Stimulated activated memory B cell treated with anti-CD40 and anti-IgM and Interleukin-4, amounts not matched to agents 10 μg/mL and 1 μg/mL and 100 μg/mL, for 72 hours (primary cell): Measurements from ENCODE around the gene STK40.

Source experiments
- ATAC-seq: fragments of 150-1000 bp; cut with Tn5 transposase; 2 replicates; pipeline ENCODE4 v1.10.0; 2021
- H3K27ac Mint-ChIP-seq: one replicate; pipeline ENCODE4 v1.8.0; 2022; ENCODE audit warnings: mild to moderate bottlenecking, mixed read lengths
- H3K27me3 Mint-ChIP-seq: one replicate; pipeline ENCODE4 v1.8.0; 2022; ENCODE audit warnings: mixed read lengths
- H3K36me3 Mint-ChIP-seq: one replicate; pipeline ENCODE4 v1.8.0; 2022; ENCODE audit warnings: mixed read lengths
- H3K4me1 Mint-ChIP-seq: one replicate; pipeline ENCODE4 v1.8.0; 2022; ENCODE audit warnings: mixed read lengths
- H3K4me3 Mint-ChIP-seq: one replicate; pipeline ENCODE4 v1.8.0; 2022; ENCODE audit warnings: mild to moderate bottlenecking, moderate library complexity, mixed read lengths
- H3K9me3 Mint-ChIP-seq: one replicate; pipeline ENCODE4 v1.8.0; 2022; ENCODE audit warnings: mixed read lengths

Gene STK40

GRCh38 chr1:36385410-36386264 lies at the start of gene STK40:
Gene STK40, minus strand, starts transcription at chr1:36385924. Its CDS starts 24,592 bp downstream, at chr1:36361332.
- Mint-ChIP-seq H3K36me3 (peaks cover 21% of the 10 kb centered on the region), H3K27ac (peak within 1 kb of the TSS; percentile 92), H3K9me3 (no peaks in the 10 kb centered on the region), H3K4me1 (peaks cover 78% of the 10 kb centered on the region), H3K4me3 (peak within 1 kb of the TSS; percentile 78), H3K27me3 (no peaks in the 10 kb centered on the region)
- peak; percentile 97 for ATAC-seq

- Mint-ChIP-seq H3K4me3 (no peak overlapping the region), H3K36me3 (peaks cover 11% of the 10 kb centered on the region), H3K4me1 (no peaks in the 10 kb centered on the region), H3K27ac (no peak overlapping the region), H3K9me3 (no peaks in the 10 kb centered on the region), H3K27me3 (no peaks in the 10 kb centered on the region)
- no peak for ATAC-seq
These were observed 47.4 kb upstream of the STK40 start for GRCh38 chr1:36433102-36433501.

GRCh38 chr1:36432616-36433015 lies 46.9 kb upstream of the STK40 start:
- no peaks in the 10 kb centered on the region for H3K9me3 Mint-ChIP-seq
- no peaks in the 10 kb centered on the region for H3K4me1 Mint-ChIP-seq
- H3K36me3 Mint-ChIP-seq = peaks cover 11% of the 10 kb centered on the region
- H3K4me3 Mint-ChIP-seq = no peak overlapping the region
- H3K27ac Mint-ChIP-seq = no peak overlapping the region
- ATAC-seq = no peak
- no peaks in the 10 kb centered on the region for H3K27me3 Mint-ChIP-seq

GRCh38 chr1:36425791-36426190 lies 40.1 kb upstream of the STK40 start:
- Mint-ChIP-seq H3K27ac (no peak overlapping the region), H3K36me3 (peaks cover 1% of the 10 kb centered on the region), H3K27me3 (no peaks in the 10 kb centered on the region), H3K9me3 (no peaks in the 10 kb centered on the region), H3K4me1 (peaks cover 7% of the 10 kb centered on the region), H3K4me3 (no peak overlapping the region)
- no peak for ATAC-seq

GRCh38 chr1:36421649-36422048 lies 35.9 kb upstream of the STK40 start:
- H3K4me3 Mint-ChIP-seq = no peak overlapping the region
- H3K27ac Mint-ChIP-seq = peak overlapping the region; percentile 76
- no peaks in the 10 kb centered on the region for H3K27me3 Mint-ChIP-seq
- peaks cover 12% of the 10 kb centered on the region for H3K4me1 Mint-ChIP-seq
- no peak for ATAC-seq
- H3K9me3 Mint-ChIP-seq = no peaks in the 10 kb centered on the region
- H3K36me3 Mint-ChIP-seq = no peaks in the 10 kb centered on the region

GRCh38 chr1:36420836-36421317 lies 35.2 kb upstream of the STK40 start:
- peak; percentile 88 for ATAC-seq
- no peaks in the 10 kb centered on the region for H3K27me3 Mint-ChIP-seq
- no peaks in the 10 kb centered on the region for H3K36me3 Mint-ChIP-seq
- no peak overlapping the region for H3K4me3 Mint-ChIP-seq
- H3K27ac Mint-ChIP-seq = peak overlapping the region; percentile 76
- no peaks in the 10 kb centered on the region for H3K9me3 Mint-ChIP-seq
- peaks cover 12% of the 10 kb centered on the region for H3K4me1 Mint-ChIP-seq

GRCh38 chr1:36420409-36420808 lies 34.7 kb upstream of the STK40 start:
- Mint-ChIP-seq H3K4me1 (peaks cover 12% of the 10 kb centered on the region), H3K4me3 (no peak overlapping the region), H3K27ac (peak overlapping the region; percentile 76), H3K27me3 (no peaks in the 10 kb centered on the region), H3K9me3 (no peaks in the 10 kb centered on the region), H3K36me3 (no peaks in the 10 kb centered on the region)
- ATAC-seq = no peak

GRCh38 chr1:36419569-36419968 lies 33.8 kb upstream of the STK40 start:
- Mint-ChIP-seq H3K27me3 (no peaks in the 10 kb centered on the region), H3K9me3 (no peaks in the 10 kb centered on the region), H3K4me3 (no peak overlapping the region), H3K36me3 (no peaks in the 10 kb centered on the region), H3K4me1 (peaks cover 12% of the 10 kb centered on the region), H3K27ac (no peak overlapping the region)
- no peak for ATAC-seq

GRCh38 chr1:36419140-36419539 lies 33.4 kb upstream of the STK40 start:
- H3K27ac Mint-ChIP-seq = no peak overlapping the region

GRCh38 chr1:36417931-36418330 lies 32.2 kb upstream of the STK40 start:
- H3K9me3 Mint-ChIP-seq = no peaks in the 10 kb centered on the region
- peaks cover 12% of the 10 kb centered on the region for H3K4me1 Mint-ChIP-seq
- no peak for ATAC-seq
- no peaks in the 10 kb centered on the region for H3K27me3 Mint-ChIP-seq
- no peak overlapping the region for H3K27ac Mint-ChIP-seq
- H3K4me3 Mint-ChIP-seq = no peak overlapping the region
- no peaks in the 10 kb centered on the region for H3K36me3 Mint-ChIP-seq

More at GRCh38 chr1:36419140-36419539, 33.4 kb upstream of the STK40 start:
- Mint-ChIP-seq H3K36me3 (no peaks in the 10 kb centered on the region), H3K4me3 (no peak overlapping the region), H3K4me1 (peaks cover 12% of the 10 kb centered on the region), H3K9me3 (no peaks in the 10 kb centered on the region), H3K27me3 (no peaks in the 10 kb centered on the region)
- no peak for ATAC-seq

GRCh38 chr1:36415661-36416326 lies 30.1 kb upstream of the STK40 start:
- Mint-ChIP-seq H3K9me3 (peaks cover 4% of the 10 kb centered on the region), H3K27ac (no peak overlapping the region), H3K4me3 (no peak overlapping the region), H3K36me3 (peaks cover 7% of the 10 kb centered on the region), H3K27me3 (no peaks in the 10 kb centered on the region), H3K4me1 (peaks cover 15% of the 10 kb centered on the region)
- ATAC-seq = no peak

- no peak overlapping the region for H3K4me3 Mint-ChIP-seq
- H3K27ac Mint-ChIP-seq = no peak overlapping the region
- peaks cover 10% of the 10 kb centered on the region for H3K4me1 Mint-ChIP-seq
- no peak for ATAC-seq
- no peaks in the 10 kb centered on the region for H3K27me3 Mint-ChIP-seq
- H3K36me3 Mint-ChIP-seq = peaks cover 14% of the 10 kb centered on the region
- peaks cover 6% of the 10 kb centered on the region for H3K9me3 Mint-ChIP-seq
These were observed 28.7 kb upstream of the STK40 start for GRCh38 chr1:36414384-36414783.

- peaks cover 10% of the 10 kb centered on the region for H3K4me1 Mint-ChIP-seq
- peaks cover 6% of the 10 kb centered on the region for H3K9me3 Mint-ChIP-seq
- H3K36me3 Mint-ChIP-seq = peaks cover 22% of the 10 kb centered on the region
- ATAC-seq = peak; percentile 53
- no peak overlapping the region for H3K4me3 Mint-ChIP-seq
- H3K27ac Mint-ChIP-seq = peak overlapping the region; percentile 16
- H3K27me3 Mint-ChIP-seq = no peaks in the 10 kb centered on the region
These were observed 26.2 kb upstream of the STK40 start for GRCh38 chr1:36411674-36412648.

- Mint-ChIP-seq H3K27me3 (no peaks in the 10 kb centered on the region), H3K36me3 (peaks cover 36% of the 10 kb centered on the region), H3K27ac (no peak overlapping the region), H3K4me1 (peaks cover 17% of the 10 kb centered on the region), H3K4me3 (no peak overlapping the region), H3K9me3 (peaks cover 11% of the 10 kb centered on the region)
- ATAC-seq = no peak
These were observed 22.8 kb upstream of the STK40 start for GRCh38 chr1:36408479-36408878.

GRCh38 chr1:36406440-36406839 lies 20.7 kb upstream of the STK40 start:
- no peak for ATAC-seq
- H3K36me3 Mint-ChIP-seq = peaks cover 33% of the 10 kb centered on the region
- H3K4me1 Mint-ChIP-seq = peaks cover 21% of the 10 kb centered on the region
- H3K27ac Mint-ChIP-seq = peak overlapping the region; percentile 69
- H3K9me3 Mint-ChIP-seq = peaks cover 9% of the 10 kb centered on the region
- no peaks in the 10 kb centered on the region for H3K27me3 Mint-ChIP-seq
- no peak overlapping the region for H3K4me3 Mint-ChIP-seq
